Vagina (tissue), 2 donors: Measurements from ENCODE around the gene YBX2.

Source experiments
- CTCF ChIP-seq, 3 experiments: fragments of 450-650 bp in 2 of 3; fragments of 200-600 bp in 1 of 3; sonication (generic) in 1 of 3; IDR thresholded peaks; one replicate each; pipeline ENCODE4 v1.5.1; 2017 to 2019; ENCODE audit warnings: antibody characterized with exemption in 3 of 3, mild to moderate bottlenecking in 2 of 3, moderate library complexity in 2 of 3
- POLR2A ChIP-seq, 2 donors: fragments of 450-650 bp; IDR thresholded peaks; one replicate each; pipeline ENCODE4 v1.6.1; 2017; ENCODE audit warnings: antibody characterized with exemption in 2 of 2, mild to moderate bottlenecking in 2 of 2, moderate library complexity in 2 of 2

- TF ChIP-seq CTCF (IDR thresholded peaks at IDR 0.05), result no peak
- no peak for TF ChIP-seq POLR2A (IDR thresholded peaks at IDR 0.05)
Measured at GRCh38 chr17:7289256-7290032, 5.0 kb downstream of the YBX2 start.
